ENCODE results near the gene LZIC. TPM values are rescaled to one million over a fixed set of nuclear protein-coding genes. Genes with fewer than 3 reads are reported as not detected.

Gene LZIC
- total and polyA plus RNA-seq, 2 of the 13 experiments (the other 11 are each of a cell fraction or from before 2014, with no cell fraction given): 25.2 to 71.8 TPM

- TF ChIP-seq ZBTB40 (IDR thresholded peaks at IDR 0.05) (no peak), ZBTB40 (CRISPR knock-in tag; IDR thresholded peaks at IDR 0.05) (no peak), ZNF432 (CRISPR knock-in tag; IDR thresholded peaks at IDR 0.05; ENCODE audit: borderline replicate concordance) (no peak), DZIP1 (CRISPR knock-in tag; IDR thresholded peaks at IDR 0.05) (no peak), TCF12 (IDR thresholded peaks at IDR 0.05) (no peak), TCF12 (CRISPR knock-in tag; IDR thresholded peaks at IDR 0.05) (no peak), LRRFIP1 (CRISPR knock-in tag; conservative IDR thresholded peaks at IDR 0.05) (no peak), NFYC (CRISPR knock-in tag; IDR thresholded peaks at IDR 0.05) (no peak; the same call in 1 of the 2 replicates), ZNF468 (CRISPR knock-in tag; IDR thresholded peaks at IDR 0.05) (no peak), ZNF3 (CRISPR knock-in tag; IDR thresholded peaks at IDR 0.05) (no peak), ZNF546 (CRISPR knock-in tag; conservative IDR thresholded peaks at IDR 0.05) (no peak), HMG20A (CRISPR knock-in tag; IDR thresholded peaks at IDR 0.05; ENCODE audit: borderline replicate concordance) (no peak), ZNF879 (CRISPR knock-in tag; IDR thresholded peaks at IDR 0.05) (no peak), ZIK1 (CRISPR knock-in tag; IDR thresholded peaks at IDR 0.05; ENCODE audit: borderline replicate concordance, low read depth) (no peak), MED13 (CRISPR knock-in tag; IDR thresholded peaks at IDR 0.05) (no peak), POGZ (CRISPR knock-in tag; IDR thresholded peaks at IDR 0.05) (no peak)
These were observed 42.8 kb downstream of the LZIC start (continued) for GRCh38 chr1:9900142-9901043.
